Gastrocnemius medialis (tissue), 4 donors: ENCODE data around the gene TMEM125.

Experiments used
- POLR2A ChIP-seq, 2 donors: fragments of 450-650 bp; IDR thresholded peaks; one replicate each; pipeline ENCODE4 v1.6.1; 2017; ENCODE audit warnings: antibody characterized with exemption in 2 of 2, mild to moderate bottlenecking in 2 of 2, moderate library complexity in 2 of 2
- TF ChIP-seq, protein P1 (sequence below), 5 experiments: fragments of 450-650 bp in 3 of 5; fragments of 200-600 bp in 2 of 5; sonication (generic) in 2 of 5; IDR thresholded peaks in 4 of 5; conservative IDR thresholded peaks in 1 of 5; 1 replicate in 4 of 5; 2 replicates in 1 of 5; pipeline ENCODE4 v1.5.1; 2016 to 2019; ENCODE audit warnings: antibody characterized with exemption in 5 of 5, mild to moderate bottlenecking in 3 of 5, moderate library complexity in 3 of 5

DNA sequence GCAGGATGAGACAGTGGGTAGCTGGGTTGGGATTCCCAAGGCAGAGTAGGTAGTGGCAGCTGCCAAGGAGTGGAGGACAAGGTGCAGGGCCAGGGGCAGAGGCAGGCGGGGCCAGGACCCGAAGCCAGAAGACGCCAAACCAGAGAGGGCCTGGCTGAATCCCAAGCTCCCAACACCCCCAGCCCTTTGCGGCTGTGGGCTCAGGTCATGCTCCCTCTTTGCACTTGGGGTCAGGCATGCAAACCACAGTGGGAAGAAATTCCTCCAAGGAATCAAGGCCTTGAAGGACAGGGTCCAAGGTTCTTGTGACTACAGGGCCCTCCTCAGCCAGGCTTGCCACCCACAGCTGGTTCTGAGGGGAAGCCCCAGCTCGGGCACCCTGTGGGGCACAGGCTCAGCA, 9.4 kb downstream of the TMEM125 start:
- TF ChIP-seq, protein P1, sequence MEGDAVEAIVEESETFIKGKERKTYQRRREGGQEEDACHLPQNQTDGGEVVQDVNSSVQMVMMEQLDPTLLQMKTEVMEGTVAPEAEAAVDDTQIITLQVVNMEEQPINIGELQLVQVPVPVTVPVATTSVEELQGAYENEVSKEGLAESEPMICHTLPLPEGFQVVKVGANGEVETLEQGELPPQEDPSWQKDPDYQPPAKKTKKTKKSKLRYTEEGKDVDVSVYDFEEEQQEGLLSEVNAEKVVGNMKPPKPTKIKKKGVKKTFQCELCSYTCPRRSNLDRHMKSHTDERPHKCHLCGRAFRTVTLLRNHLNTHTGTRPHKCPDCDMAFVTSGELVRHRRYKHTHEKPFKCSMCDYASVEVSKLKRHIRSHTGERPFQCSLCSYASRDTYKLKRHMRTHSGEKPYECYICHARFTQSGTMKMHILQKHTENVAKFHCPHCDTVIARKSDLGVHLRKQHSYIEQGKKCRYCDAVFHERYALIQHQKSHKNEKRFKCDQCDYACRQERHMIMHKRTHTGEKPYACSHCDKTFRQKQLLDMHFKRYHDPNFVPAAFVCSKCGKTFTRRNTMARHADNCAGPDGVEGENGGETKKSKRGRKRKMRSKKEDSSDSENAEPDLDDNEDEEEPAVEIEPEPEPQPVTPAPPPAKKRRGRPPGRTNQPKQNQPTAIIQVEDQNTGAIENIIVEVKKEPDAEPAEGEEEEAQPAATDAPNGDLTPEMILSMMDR (IDR thresholded peaks at IDR 0.05 in 4 of 5, conservative IDR thresholded peaks at IDR 0.05 in 1 of 5): no peak
- no peak for TF ChIP-seq POLR2A (IDR thresholded peaks at IDR 0.05)
